Mesenchymal stem cell (in vitro differentiated cells and primary cell): Measurements from ENCODE around the gene MYO5B.

Source experiments
- DNase-seq: peaks from one replicate; pipeline ENCODE4 v3.0.0-alpha.2; 2013
- H2AFZ ChIP-seq: one replicate; pipeline ENCODE4 v1.6.1; 2013; ENCODE audit warnings: low read depth, mild to moderate bottlenecking, control low read depth, inconsistent platforms, low read length, moderate library complexity
- H2AK5ac ChIP-seq: 2 replicates; pipeline ENCODE4 v1.6.1; 2013; ENCODE audit warnings: low read length, moderate library complexity, mild to moderate bottlenecking, inconsistent platforms; ENCODE audit not compliant: severe bottlenecking
- H2BK120ac ChIP-seq: one replicate; pipeline ENCODE4 v1.6.1; 2013; ENCODE audit warnings: low read depth, mild to moderate bottlenecking, inconsistent platforms, low read length, moderate library complexity
- H2BK12ac ChIP-seq, 2 experiments: one replicate each; pipeline ENCODE4 v1.6.1; 2013; ENCODE audit warnings: inconsistent platforms in 2 of 2, low read length in 2 of 2, mild to moderate bottlenecking in 2 of 2, moderate library complexity in 2 of 2, control low read depth in 1 of 2
- H2BK15ac ChIP-seq: one replicate; pipeline ENCODE4 v1.6.1; 2013; ENCODE audit warnings: mild to moderate bottlenecking, low read depth, inconsistent platforms; ENCODE audit not compliant: poor library complexity, severe bottlenecking
- H2BK5ac ChIP-seq: 2 replicates; pipeline ENCODE4 v1.6.1; 2013; ENCODE audit warnings: low read depth, mild to moderate bottlenecking, low read length, control low read depth, inconsistent platforms; ENCODE audit not compliant: poor library complexity, severe bottlenecking
- H3K14ac ChIP-seq, 2 experiments: one replicate each; pipeline ENCODE4 v1.6.1; 2013; ENCODE audit warnings: inconsistent platforms in 2 of 2, low read length in 2 of 2, control low read depth in 1 of 2, mild to moderate bottlenecking in 1 of 2, moderate library complexity in 1 of 2
- H3K18ac ChIP-seq, 2 experiments: one replicate each; pipeline ENCODE4 v1.6.1; 2013; ENCODE audit warnings: inconsistent platforms in 2 of 2, low read length in 2 of 2, control low read depth in 1 of 2, low read depth in 1 of 2, mild to moderate bottlenecking in 1 of 2
- H3K23ac ChIP-seq, 2 experiments: one replicate each; pipeline ENCODE4 v1.6.1; 2013; ENCODE audit warnings: inconsistent platforms in 2 of 2, low read length in 2 of 2, mild to moderate bottlenecking in 2 of 2, moderate library complexity in 2 of 2, control low read depth in 1 of 2
- H3K27ac ChIP-seq: 2 replicates; pipeline ENCODE4 v1.5.1; 2013; ENCODE audit warnings: mild to moderate bottlenecking, moderate library complexity, low read length, control low read depth, inconsistent platforms; ENCODE audit not compliant: poor library complexity, severe bottlenecking
- H3K27me3 ChIP-seq, 2 experiments: 2 replicates each; pipeline versions ENCODE4 v1.6.1 to v1.7.0; 2013; ENCODE audit warnings: low read length in 2 of 2, mild to moderate bottlenecking in 2 of 2, moderate library complexity in 2 of 2, control low read depth in 1 of 2, inconsistent platforms in 1 of 2; ENCODE audit not compliant: control insufficient read depth in 1 of 2, insufficient read depth in 1 of 2
- H3K36me3 ChIP-seq, 2 experiments: 2 replicates each; pipeline versions ENCODE4 v1.6.1 to v1.7.0; 2013; ENCODE audit warnings: low read length in 2 of 2, control low read depth in 1 of 2, inconsistent platforms in 1 of 2, low read depth in 1 of 2, mild to moderate bottlenecking in 1 of 2; ENCODE audit not compliant: insufficient read depth in 2 of 2, control insufficient read depth in 1 of 2
- H3K4ac ChIP-seq, 2 experiments: one replicate each; pipeline ENCODE4 v1.6.1; 2013; ENCODE audit warnings: inconsistent platforms in 2 of 2, low read length in 2 of 2, mild to moderate bottlenecking in 2 of 2, moderate library complexity in 2 of 2, control low read depth in 1 of 2, low read depth in 1 of 2
- H3K4me1 ChIP-seq: 2 replicates; pipeline ENCODE4 v1.6.1; 2013; ENCODE audit warnings: low read depth, low read length, control low read depth; ENCODE audit not compliant: control insufficient read depth, insufficient read depth
- H3K4me2 ChIP-seq: 2 replicates; pipeline ENCODE4 v1.6.1; 2013; ENCODE audit warnings: low read length, mild to moderate bottlenecking, inconsistent platforms; ENCODE audit not compliant: poor library complexity, severe bottlenecking
- H3K4me3 ChIP-seq, 2 experiments: 2 replicates each; pipeline versions ENCODE4 v1.5.1 to v1.7.0; 2013; ENCODE audit warnings: low read length in 2 of 2, mild to moderate bottlenecking in 2 of 2, control low read depth in 1 of 2, low read depth in 1 of 2; ENCODE audit not compliant: insufficient read depth in 1 of 2
- H3K79me1 ChIP-seq: replicated peaks from 2 replicates; pipeline ENCODE4 v1.6.1; 2013; ENCODE audit warnings: mild to moderate bottlenecking, control low read depth, low read length, inconsistent platforms; ENCODE audit not compliant: poor library complexity, severe bottlenecking
- H3K9ac ChIP-seq: 2 replicates; pipeline ENCODE4 v1.7.0; 2013; ENCODE audit warnings: mild to moderate bottlenecking, low read length, moderate library complexity
- H3K9me3 ChIP-seq: 2 replicates; pipeline ENCODE4 v1.7.0; 2013; ENCODE audit warnings: mild to moderate bottlenecking, low read length; ENCODE audit not compliant: control insufficient read depth
- H4K8ac ChIP-seq: one replicate; pipeline ENCODE4 v1.6.1; 2013; ENCODE audit warnings: inconsistent platforms, mild to moderate bottlenecking, low read length, moderate library complexity
- H4K91ac ChIP-seq: one replicate; pipeline ENCODE4 v1.6.1; 2013; ENCODE audit warnings: mild to moderate bottlenecking, low read length, inconsistent platforms
- WGBS: methylation state at CpG from one replicate; pipeline ENCODE4 v1.1.7; 2013; ENCODE audit warnings: mixed read lengths; 5-methylcytosine and 5-hydroxymethylcytosine counted together

Gene MYO5B

GRCh38 chr18:49935215-49935614 lies 259.7 kb downstream of the MYO5B start:
- Histone ChIP-seq H3K79me1 (no peaks in the 10 kb centered on the region), H3K4ac (no peak overlapping the region), H2BK12ac (no peak overlapping the region), H3K9me3 (no peaks in the 10 kb centered on the region), H2AK5ac (no peak overlapping the region), H3K36me3 (no peaks in the 10 kb centered on the region), H2BK5ac (no peak overlapping the region), H2AFZ (no peak overlapping the region), H3K27ac (no peak overlapping the region), H3K4me3 (no peak overlapping the region), H3K9ac (no peak overlapping the region), H3K23ac (no peak overlapping the region), H3K4me2 (no peak overlapping the region), H3K14ac (no peak overlapping the region), H2BK15ac (no peak overlapping the region), H4K91ac (no peak overlapping the region), H2BK120ac (no peak overlapping the region), H3K18ac (no peak overlapping the region), H3K4me1 (peaks cover 2% of the 10 kb centered on the region), H4K8ac (no peak overlapping the region), H3K27me3 (peaks cover 4 to 14% of the 10 kb centered on the region in 2 experiments)
- whole genome bisulfite sequencing = 69% methylated on average over 4 of the region's 4 CpGs
- DNase-seq = no peak

- H2BK12ac ChIP-seq = no peak overlapping the region
- no peak overlapping the region for H3K23ac ChIP-seq
- no peak overlapping the region for H3K4me3 ChIP-seq
- no peak overlapping the region for H3K18ac ChIP-seq
- WGBS = 63% methylated on average over 2 of the region's 2 CpGs
- no peak overlapping the region for H2AFZ ChIP-seq
- no peak overlapping the region for H2BK5ac ChIP-seq
- H3K27ac ChIP-seq = peak overlapping the region; percentile 55
- no peaks in the 10 kb centered on the region for H3K9me3 ChIP-seq
- H3K14ac ChIP-seq = no peak overlapping the region
- no peak overlapping the region for H2BK120ac ChIP-seq
- peak; percentile 25 for DNase-seq
- H3K79me1 ChIP-seq = no peaks in the 10 kb centered on the region
- H3K4me2 ChIP-seq = no peak overlapping the region
- no peaks in the 10 kb centered on the region for H3K36me3 ChIP-seq
- H2BK15ac ChIP-seq = no peak overlapping the region
- H3K9ac ChIP-seq = no peak overlapping the region
- H2AK5ac ChIP-seq = no peak overlapping the region
- H4K91ac ChIP-seq = no peak overlapping the region
- no peak overlapping the region for H4K8ac ChIP-seq
- H3K4me1 ChIP-seq = peaks cover 2% of the 10 kb centered on the region
- peaks cover 4 to 16% of the 10 kb centered on the region in 2 experiments for H3K27me3 ChIP-seq
- no peak overlapping the region for H3K4ac ChIP-seq
Measured at GRCh38 chr18:49934457-49934856, 260.5 kb downstream of the MYO5B start.

- Histone ChIP-seq H2AK5ac (no peak overlapping the region), H3K4me1 (peaks cover 2% of the 10 kb centered on the region), H3K4me3 (no peak overlapping the region), H4K8ac (no peak overlapping the region), H3K79me1 (no peaks in the 10 kb centered on the region), H2BK5ac (no peak overlapping the region), H3K27me3 (peaks cover 4 to 16% of the 10 kb centered on the region in 2 experiments), H2BK12ac (no peak overlapping the region), H3K36me3 (no peaks in the 10 kb centered on the region), H2BK15ac (no peak overlapping the region), H3K4ac (no peak overlapping the region), H4K91ac (no peak overlapping the region), H3K14ac (no peak overlapping the region), H3K9ac (no peak overlapping the region), H3K9me3 (no peaks in the 10 kb centered on the region), H3K27ac (no peak overlapping the region), H2AFZ (no peak overlapping the region), H3K4me2 (no peak overlapping the region), H2BK120ac (no peak overlapping the region), H3K23ac (no peak overlapping the region), H3K18ac (no peak overlapping the region)
- 100% methylated on average over 2 of the region's 3 CpGs for WGBS
- DNase-seq = peak; percentile 2
Measured at GRCh38 chr18:49933530-49934128, 261.3 kb downstream of the MYO5B start.

GRCh38 chr18:49931760-49932159 lies 263.2 kb downstream of the MYO5B start:
- no peaks in the 10 kb centered on the region for H3K36me3 ChIP-seq
- no peak overlapping the region for H2BK15ac ChIP-seq
- H2AK5ac ChIP-seq = no peak overlapping the region
- no peak overlapping the region for H4K8ac ChIP-seq
- no peak overlapping the region for H4K91ac ChIP-seq
- no peak overlapping the region for H3K18ac ChIP-seq
- 81% methylated on average over 4 of the region's 4 CpGs for WGBS
- no peak overlapping the region for H3K9ac ChIP-seq
- no peaks in the 10 kb centered on the region for H3K79me1 ChIP-seq
- H3K4me3 ChIP-seq = no peak overlapping the region
- H2BK120ac ChIP-seq = no peak overlapping the region
- no peak overlapping the region for H3K14ac ChIP-seq
- H3K27me3 ChIP-seq = peaks cover 4 to 16% of the 10 kb centered on the region in 2 experiments
- DNase-seq = no peak
- H2BK5ac ChIP-seq = no peak overlapping the region
- H2AFZ ChIP-seq = no peak overlapping the region
- no peak overlapping the region for H3K4me2 ChIP-seq
- H2BK12ac ChIP-seq = no peak overlapping the region
- H3K27ac ChIP-seq = no peak overlapping the region
- H3K9me3 ChIP-seq = no peaks in the 10 kb centered on the region
- no peak overlapping the region for H3K4ac ChIP-seq
- peaks cover 2% of the 10 kb centered on the region for H3K4me1 ChIP-seq
- H3K23ac ChIP-seq = no peak overlapping the region
